ENCODE results near the gene SLC25A10. TPM values are rescaled to one million over a fixed set of nuclear protein-coding genes. Genes with fewer than 3 reads are reported as not detected.

SLC25A10 gene
- total and polyA plus RNA-seq, 12 donors = 6.7 to 14.6 (median 9.4) TPM

- H3K9me3 ChIP-seq = no peaks in the 10 kb centered on the region
- H3K4me3 ChIP-seq = no peak overlapping the region
- H3K4me1 ChIP-seq = peaks cover 0 to 24% (median 16%) of the 10 kb centered on the region in 9 donors
- ATAC-seq = no peak
- H3K27me3 ChIP-seq = no peaks in the 10 kb centered on the region
- H3K36me3 ChIP-seq = peaks cover 0 to 8% (median 0%) of the 10 kb centered on the region in 9 donors
- no peak overlapping the region for H3K27ac ChIP-seq
- WGBS, 2 donors = 95 to 96% methylated on average over 9 of the region's 9 CpGs
- no peak for DNase-seq
- intact Hi-C loops (cut with DNase I) = no loop called here
- TF ChIP-seq CTCF (IDR thresholded peaks at IDR 0.05) = no peak
Observed at GRCh38 chr17:81717766-81718089, 5.6 kb downstream of the SLC25A10 start.

GRCh38 chr17:81719410-81720266 is 7.6 kb downstream of the SLC25A10 start:
- DNase-seq (no peak), ATAC-seq (no peak)
- intact Hi-C loops (cut with DNase I) = no loop called here
- no peak for TF ChIP-seq CTCF (IDR thresholded peaks at IDR 0.05)
- Histone ChIP-seq H3K9me3 (no peaks in the 10 kb centered on the region), H3K4me1 (peaks cover 0 to 22% (median 16%) of the 10 kb centered on the region in 9 donors), H3K27ac (no peak overlapping the region), H3K4me3 (no peak overlapping the region), H3K36me3 (peaks cover 0 to 8% (median 0%) of the 10 kb centered on the region in 9 donors), H3K27me3 (peaks cover 0 to 6% (median 0%) of the 10 kb centered on the region in 7 donors)
- 87 to 92% methylated on average over 32 of the region's 33 CpGs for WGBS, 2 donors

- ATAC-seq (no peak), DNase-seq (no peak)
- H3K27ac ChIP-seq = no peak overlapping the region
- H3K4me1 ChIP-seq = peaks cover 0 to 22% (median 16%) of the 10 kb centered on the region in 9 donors
- peaks cover 0 to 8% (median 0%) of the 10 kb centered on the region in 9 donors for H3K36me3 ChIP-seq
- TF ChIP-seq CTCF (IDR thresholded peaks at IDR 0.05) = no peak
- H3K4me3 ChIP-seq = no peak overlapping the region
- intact Hi-C loops (cut with DNase I) = no loop called here
- peaks cover 0 to 6% (median 0%) of the 10 kb centered on the region in 7 donors for H3K27me3 ChIP-seq
- WGBS, 2 donors = 80 to 82% methylated on average over 33 of the region's 33 CpGs
- H3K9me3 ChIP-seq = no peaks in the 10 kb centered on the region
Observed at GRCh38 chr17:81720267-81721071, 8.4 kb downstream of the SLC25A10 start.

Measured in heart right ventricle (tissue), 16 donors.